Smooth muscle cell (in vitro differentiated cells): Measurements from ENCODE around the gene PSRC1. TPM values are rescaled to one million over a fixed set of nuclear protein-coding genes. Genes with fewer than 3 reads are reported as not detected.

Experiments used
- DNase-seq: peaks from one replicate; lab custom pipeline; 2025; ENCODE audit not compliant: unreplicated experiment; lab: John Stamatoyannopoulos, UW
- H2AFZ ChIP-seq: fragments of 200-600 bp; sonication (generic); 2 replicates; pipeline ENCODE4 v1.6.0; 2016; ENCODE audit warnings: antibody characterized with exemption, low read depth, mild to moderate bottlenecking
- H3F3A ChIP-seq: fragments of 200-600 bp; sonication (generic); 2 replicates; pipeline ENCODE4 v1.6.0; 2017; ENCODE audit warnings: antibody characterized with exemption, low read depth
- H3K27ac ChIP-seq: fragments of 200-600 bp; sonication (generic); 2 replicates; pipeline ENCODE4 v1.5.1; 2016; ENCODE audit warnings: low read depth, mild to moderate bottlenecking
- H3K27me3 ChIP-seq: fragments of 200-600 bp; sonication (generic); 2 replicates; pipeline ENCODE4 v1.6.1; 2016; ENCODE audit warnings: low read depth, mild to moderate bottlenecking
- H3K36me3 ChIP-seq: fragments of 200-600 bp; sonication (generic); 2 replicates; pipeline ENCODE4 v1.5.1; 2016; ENCODE audit warnings: low read depth
- H3K4me1 ChIP-seq: fragments of 200-600 bp; sonication (generic); 2 replicates; pipeline ENCODE4 v1.5.1; 2016; ENCODE audit warnings: low read depth
- H3K4me2 ChIP-seq: fragments of 200-600 bp; sonication (generic); 2 replicates; pipeline ENCODE4 v1.6.0; 2016; ENCODE audit warnings: mild to moderate bottlenecking
- H3K4me3 ChIP-seq: fragments of 200-600 bp; sonication (generic); 2 replicates; pipeline ENCODE4 v1.5.1; 2016; ENCODE audit warnings: mild to moderate bottlenecking
- H3K79me2 ChIP-seq: fragments of 200-600 bp; sonication (generic); 2 replicates; pipeline ENCODE4 v1.6.0; 2016; ENCODE audit warnings: low read depth, mild to moderate bottlenecking
- H3K9ac ChIP-seq: fragments of 200-600 bp; sonication (generic); 2 replicates; pipeline ENCODE4 v1.6.0; 2016; ENCODE audit warnings: low read depth
- H3K9me3 ChIP-seq: fragments of 200-600 bp; sonication (generic); replicated peaks from 2 replicates; pipeline ENCODE4 v1.5.1; 2016; ENCODE audit warnings: low read depth
- H4K20me1 ChIP-seq: fragments of 200-600 bp; sonication (generic); 2 replicates; pipeline ENCODE4 v1.6.0; 2016; ENCODE audit warnings: low read depth
- CTCF ChIP-seq: fragments of 200-600 bp; sonication (generic); IDR thresholded peaks from 2 replicates; pipeline ENCODE4 v1.5.1; 2017; ENCODE audit warnings: borderline replicate concordance, mild to moderate bottlenecking, antibody characterized with exemption; ENCODE audit not compliant: insufficient read depth, poor library complexity, severe bottlenecking
- WGBS: methylation state at CpG from one replicate; pipeline ENCODE4 v1.1.7; 2016; ENCODE audit warnings: low lambda C conversion rate; 5-methylcytosine and 5-hydroxymethylcytosine counted together
- polyA plus RNA-seq: library from polyadenylated mRNA; unstranded; fragments of >200 nt; fragmentation: Nextera tagmentation; extraction: Ambion mirVana; gene quantifications from 2 replicates; pipeline ENCODE4 v1.2.1, GENCODE V29; 2016
- total RNA-seq: library from RNA; depleted of rRNA; stranded (reverse); fragments of >200 nt; gene quantifications from 2 replicates; pipeline ENCODE4 v1.2.3, GENCODE V29; 2014

Gene PSRC1
- total and polyA plus RNA-seq, 2 experiments from 2014 or later: 5.5 to 10.8 TPM

GRCh38 chr1:109301874-109302273, 18.9 kb upstream of the PSRC1 start:
- Histone ChIP-seq H3K4me1 (peaks cover 9% of the 10 kb centered on the region), H3K27me3 (no peaks in the 10 kb centered on the region), H3K9me3 (no peaks in the 10 kb centered on the region), H3F3A (peaks cover 4% of the 10 kb centered on the region), H3K79me2 (no peaks in the 10 kb centered on the region), H4K20me1 (no peaks in the 10 kb centered on the region), H3K36me3 (no peaks in the 10 kb centered on the region), H3K4me3 (no peak overlapping the region), H3K9ac (no peak overlapping the region), H2AFZ (no peak overlapping the region), H3K27ac (no peak overlapping the region), H3K4me2 (no peak overlapping the region)
- WGBS: 92% methylated on average over 5 of the region's 5 CpGs
- TF ChIP-seq CTCF: no peak
- DNase-seq: no peak

DNA sequence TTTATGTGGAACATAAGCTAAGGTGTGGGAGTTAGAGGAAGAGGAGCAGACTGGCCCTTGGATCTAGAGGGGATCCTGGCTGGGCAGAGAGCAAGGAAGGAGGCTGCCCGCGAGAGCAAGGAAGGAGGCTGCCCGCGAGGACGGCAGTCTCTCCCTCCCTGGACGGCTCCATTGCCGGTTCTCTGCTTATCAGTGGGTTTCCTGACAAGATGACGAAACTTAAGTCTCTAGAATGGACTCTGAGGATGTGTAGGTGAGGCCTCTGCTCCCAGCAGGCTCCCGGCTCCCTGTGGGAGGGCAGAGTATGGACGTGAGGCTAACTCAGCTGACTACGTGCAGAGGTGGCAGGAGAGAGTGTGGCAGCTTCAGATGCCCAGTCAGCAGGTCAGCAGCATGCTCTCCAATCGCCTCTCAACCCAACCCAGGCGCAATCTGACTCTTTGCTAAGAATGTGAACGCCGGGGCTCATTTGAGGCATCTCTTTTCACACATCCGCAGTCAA, 17.8 kb upstream of the PSRC1 start:
- no peak overlapping the region for H3K9ac ChIP-seq
- TF ChIP-seq CTCF: no peak
- peaks cover 4% of the 10 kb centered on the region for H3F3A ChIP-seq
- no peaks in the 10 kb centered on the region for H3K79me2 ChIP-seq
- H2AFZ ChIP-seq: no peak overlapping the region
- H4K20me1 ChIP-seq: no peaks in the 10 kb centered on the region
- no peak overlapping the region for H3K27ac ChIP-seq
- no peak overlapping the region for H3K4me3 ChIP-seq
- no peaks in the 10 kb centered on the region for H3K27me3 ChIP-seq
- no peaks in the 10 kb centered on the region for H3K9me3 ChIP-seq
- H3K4me1 ChIP-seq: no peaks in the 10 kb centered on the region
- no peak for DNase-seq
- 74% methylated on average over 16 of the region's 16 CpGs for whole genome bisulfite sequencing
- no peaks in the 10 kb centered on the region for H3K36me3 ChIP-seq
- H3K4me2 ChIP-seq: no peak overlapping the region

GRCh38 chr1:109299558-109300343, 16.8 kb upstream of the PSRC1 start:
- H3K9ac ChIP-seq: no peak overlapping the region
- DNase-seq: no peak
- H3K4me1 ChIP-seq: no peaks in the 10 kb centered on the region
- no peaks in the 10 kb centered on the region for H3K27me3 ChIP-seq
- WGBS: 91% methylated on average over 20 of the region's 20 CpGs
- H3K79me2 ChIP-seq: no peaks in the 10 kb centered on the region
- no peak overlapping the region for H2AFZ ChIP-seq
- H3K4me2 ChIP-seq: peak overlapping the region; percentile 40
- peak overlapping the region; percentile 71 for H3K27ac ChIP-seq
- H3K4me3 ChIP-seq: no peak overlapping the region
- H3F3A ChIP-seq: peaks cover 4% of the 10 kb centered on the region
- no peaks in the 10 kb centered on the region for H4K20me1 ChIP-seq
- no peaks in the 10 kb centered on the region for H3K36me3 ChIP-seq
- no peak for TF ChIP-seq CTCF
- H3K9me3 ChIP-seq: no peaks in the 10 kb centered on the region
